ENCODE data around the gene COL27A1.

Gene COL27A1

DNA sequence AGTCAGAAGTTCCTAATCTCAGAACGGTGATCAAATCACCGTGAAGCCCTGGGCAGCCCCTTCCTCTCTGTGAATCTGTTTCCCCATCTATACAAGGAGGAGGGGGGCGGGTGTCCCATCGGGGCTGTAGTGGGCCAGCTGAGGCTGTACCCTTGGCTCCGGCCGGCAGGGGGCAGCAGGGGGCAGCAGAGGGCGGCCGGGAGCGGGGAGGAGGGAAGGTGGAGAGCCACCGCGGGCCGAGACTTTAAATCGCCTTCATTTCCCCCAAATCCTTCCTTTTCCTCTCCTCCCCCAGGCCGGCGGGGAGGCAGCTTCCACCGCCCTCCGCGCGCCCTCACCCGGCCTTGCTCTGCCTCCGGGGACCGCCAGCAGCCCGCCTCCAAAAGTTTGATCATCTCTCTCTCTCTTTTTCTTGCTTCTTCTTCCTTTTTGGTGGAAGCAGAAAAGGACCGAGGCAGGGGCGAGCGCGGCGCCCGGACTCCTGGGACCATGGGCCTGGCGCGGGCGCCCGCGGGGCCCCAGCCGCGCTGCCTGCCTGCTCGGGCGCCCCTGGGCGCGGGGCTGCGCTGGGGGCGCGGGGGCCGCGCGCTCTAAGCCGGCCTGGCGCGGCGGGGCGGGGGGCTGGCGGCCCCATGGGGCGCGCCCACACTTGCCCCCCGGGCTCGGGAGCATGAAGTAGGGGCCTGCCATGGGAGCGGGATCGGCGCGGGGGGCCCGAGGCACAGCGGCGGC lies at the start of gene COL27A1:
COL27A1 (plus strand) TSS at position 275 of the 732 bp plus-strand sequence; CDS start at position 689, 414 bp downstream.
- DNase-seq = peak; percentile 71

- no peak for DNase-seq
Observed at GRCh38 chr9:114107286-114108001, 47.9 kb upstream of the COL27A1 start.

- DNase-seq = peak; percentile 34
Observed at GRCh38 chr9:114108016-114108833, 47.1 kb upstream of the COL27A1 start.

DNA sequence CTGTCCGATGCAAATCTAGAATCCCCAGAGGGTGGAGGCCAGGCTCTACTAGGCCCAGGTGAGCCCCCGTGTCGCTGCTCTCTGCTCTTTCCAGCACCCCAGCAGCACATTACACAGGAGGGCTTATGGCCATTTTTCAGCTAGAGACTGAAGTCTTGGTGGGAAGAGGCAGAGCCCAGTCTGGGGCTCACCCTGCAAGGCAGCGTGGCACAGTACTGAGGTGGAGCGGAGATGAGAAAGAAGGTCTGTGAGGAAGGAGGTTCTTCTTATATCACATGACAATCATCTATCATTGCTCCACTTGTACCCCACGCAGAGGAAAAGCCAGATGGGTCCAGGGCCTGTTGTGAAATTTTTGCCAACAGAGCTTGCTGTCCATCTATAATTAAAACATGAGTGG lies 46.2 kb upstream of the COL27A1 start:
- no peak for DNase-seq

DNA sequence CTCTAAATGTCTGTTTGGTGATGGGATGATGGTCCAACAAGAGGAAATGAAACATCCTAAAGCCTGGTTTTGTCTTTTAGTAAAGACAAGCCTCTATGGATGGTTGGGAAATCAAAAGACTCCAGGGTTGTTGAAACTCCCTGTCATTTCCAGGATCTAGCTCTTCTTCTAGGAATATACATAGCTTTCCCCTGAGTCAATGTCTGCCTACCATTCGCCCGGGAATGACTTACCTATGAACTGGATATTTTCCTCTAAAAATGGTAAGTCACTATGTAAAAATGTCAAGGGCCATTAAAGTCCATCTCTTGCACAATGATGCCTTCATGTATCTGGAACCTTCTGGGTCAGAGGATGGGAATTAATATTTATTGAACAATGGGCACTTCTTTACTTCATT lies 45.2 kb upstream of the COL27A1 start:
- DNase-seq = no peak

- DNase-seq = no peak
Observed at GRCh38 chr9:114112325-114112724, 43.0 kb upstream of the COL27A1 start.

GRCh38 chr9:114112778-114113584 lies 42.4 kb upstream of the COL27A1 start:
- no peak for DNase-seq

DNA sequence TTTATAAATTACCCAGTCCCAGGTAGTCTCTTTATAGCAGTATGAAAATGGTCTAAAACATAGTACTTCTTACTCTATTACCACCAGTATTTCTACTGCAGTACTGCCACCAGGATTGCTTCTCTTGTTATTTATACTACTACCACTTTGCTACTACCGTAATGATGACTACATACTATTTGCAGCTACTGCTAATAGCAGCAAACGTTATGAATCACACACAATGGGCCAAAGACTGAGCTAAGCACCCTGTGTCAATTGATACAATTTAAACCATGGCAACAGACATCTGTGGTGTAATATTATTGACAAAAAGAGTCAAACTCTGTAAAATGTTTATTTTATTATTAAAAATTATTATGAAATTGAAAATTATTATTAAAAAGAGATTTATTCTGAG lies 41.0 kb upstream of the COL27A1 start:
- DNase-seq = no peak

DNA sequence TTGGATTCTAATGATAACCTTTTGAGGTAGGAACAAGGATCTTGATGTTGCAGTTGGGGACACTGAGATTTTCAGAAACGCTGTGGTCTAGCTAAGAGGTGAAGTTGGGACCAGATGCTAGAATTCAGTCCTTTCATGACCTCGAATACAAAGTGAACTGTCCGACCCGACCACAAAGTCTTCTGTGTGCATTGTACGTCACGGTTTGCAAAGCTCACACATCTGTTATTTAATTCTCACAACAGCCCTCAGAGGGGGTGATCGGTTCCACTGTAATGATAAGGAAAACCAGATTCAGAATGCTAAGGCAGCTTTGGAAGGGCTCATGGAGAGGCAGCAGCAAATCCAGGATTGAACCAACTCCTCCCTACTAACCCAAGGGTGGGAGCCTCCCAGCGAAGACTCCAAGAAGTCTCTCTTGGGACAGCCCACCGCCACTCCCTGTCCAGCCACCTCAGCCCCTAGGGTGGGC lies 39.6 kb upstream of the COL27A1 start:
- no peak for DNase-seq

- no peak for DNase-seq
Observed at GRCh38 chr9:114116126-114116747, 39.1 kb upstream of the COL27A1 start.

DNA sequence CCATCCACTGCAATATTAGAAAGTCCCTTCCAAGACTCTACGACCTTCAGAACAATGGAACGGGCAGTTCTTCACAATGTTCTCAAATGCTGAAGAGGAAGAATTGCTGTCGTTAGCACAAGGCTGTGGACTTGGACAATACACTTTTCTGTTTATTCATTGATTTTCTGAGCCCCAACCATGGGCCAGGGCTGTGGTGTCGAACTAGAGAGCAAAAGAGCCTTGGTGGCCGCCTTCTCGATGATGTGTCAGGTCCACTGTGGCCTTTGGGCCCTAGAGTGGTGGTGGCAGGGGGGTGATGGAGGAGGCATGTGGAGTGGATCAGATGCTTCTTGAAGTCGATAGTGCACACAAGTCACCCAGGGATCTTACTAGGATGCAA lies 37.7 kb upstream of the COL27A1 start:
- DNase-seq = no peak

GRCh38 chr9:114117996-114118830 lies 37.1 kb upstream of the COL27A1 start:
- DNase-seq = no peak

GRCh38 chr9:114119242-114120191 lies 35.8 kb upstream of the COL27A1 start:
- DNase-seq = no peak

- no peak for DNase-seq
Observed at GRCh38 chr9:114120192-114121014, 34.9 kb upstream of the COL27A1 start.

GRCh38 chr9:114121227-114122135 lies 33.9 kb upstream of the COL27A1 start:
- no peak for DNase-seq

DNA sequence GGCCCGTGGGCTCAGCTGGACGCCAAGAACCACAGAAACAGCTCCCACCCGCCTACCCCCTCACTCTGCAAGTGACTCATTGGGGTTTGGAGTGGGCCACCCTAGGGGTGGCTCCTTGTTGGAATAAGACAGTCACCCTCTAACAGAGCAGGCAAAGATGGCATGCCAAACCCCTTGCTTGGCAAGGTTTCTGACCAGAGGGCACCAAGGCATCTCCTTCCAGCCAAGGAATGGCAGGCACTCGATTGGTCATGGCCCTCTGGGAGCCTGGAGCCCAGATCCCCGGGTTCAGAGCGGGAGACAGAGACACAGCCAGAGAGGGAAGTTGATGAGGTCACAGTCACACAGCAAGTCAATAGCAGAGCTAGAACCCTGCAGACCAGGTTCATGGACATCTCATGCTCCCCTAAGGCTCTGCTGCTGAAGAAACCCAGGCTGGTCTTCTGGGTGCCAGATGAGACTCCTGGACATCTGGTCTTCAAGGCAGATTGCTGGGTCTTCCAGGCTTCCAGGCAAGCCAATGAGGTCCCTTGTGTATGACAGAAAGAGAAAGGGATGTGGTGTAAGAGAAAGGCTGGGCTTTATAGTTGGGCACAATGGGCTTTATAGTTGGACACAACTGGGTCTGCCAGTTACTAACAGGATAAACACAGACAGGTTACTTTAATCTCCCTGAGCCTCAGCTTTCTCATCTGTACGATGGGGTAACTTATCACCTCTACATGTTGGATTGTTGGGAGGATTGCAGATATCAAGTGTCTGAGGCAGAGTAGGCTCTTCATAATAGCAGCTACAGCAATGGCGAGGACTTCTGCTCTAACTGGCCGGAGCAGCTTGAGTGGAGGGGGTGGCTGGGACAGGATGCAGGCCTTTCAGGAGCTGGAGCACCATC lies 33.0 kb upstream of the COL27A1 start:
- DNase-seq = no peak
